Endothelial cell of umbilical vein (primary cell): ENCODE measurements around the gene TNFSF12. TPM values are rescaled to one million over a fixed set of nuclear protein-coding genes. Genes with fewer than 3 reads are reported as not detected.

Source experiments
- BruUV-seq: library from RNA; stranded (reverse); fragments of 400-500 nt; replicated peaks from 2 replicates; lab custom pipeline; 2021; lab: Mats Ljungman, UMichigan
- CTCF ChIA-PET: fragments of 300-600, 350-600 bp; sonication (Branson Sonifier 250); formaldehyde crosslinking; loops from one replicate; lab custom pipeline; 2021; ENCODE audit warnings: antibody characterized with exemption, inconsistent platforms; lab: Charles Lee
- POLR2A ChIA-PET: fragments of 300-600, 350-600 bp; sonication (Branson Sonifier 250); formaldehyde crosslinking; loops from one replicate; lab custom pipeline; 2021; ENCODE audit warnings: antibody characterized with exemption, inconsistent platforms; lab: Charles Lee
- DNase-seq: peaks from one replicate; pipeline ENCODE4 v3.0.0-alpha.2; 2011; ENCODE audit warnings: low read depth, low spot score
- FAIRE-seq: peaks from 2 replicates; lab custom pipeline; 2011; peaks lifted over from hg19 to GRCh38; lab: Jason Lieb, UNC
- H2AFZ ChIP-seq: 2 replicates; pipeline ENCODE4 v1.6.0; 2012; ENCODE audit warnings: low read depth, low read length, control low read depth, inconsistent platforms
- H3K27ac ChIP-seq: 2 replicates; pipeline ENCODE4 v1.5.1; 2011; ENCODE audit warnings: low read depth, mild to moderate bottlenecking, control low read depth, low read length, moderate library complexity; ENCODE audit not compliant: insufficient read depth
- H3K27me3 ChIP-seq, 2 experiments: 2 replicates each; pipeline versions ENCODE4 v1.6.0 to v1.6.1; 2011; ENCODE audit warnings: low read length in 2 of 2, mixed read lengths in 1 of 2; ENCODE audit not compliant: control insufficient read depth in 2 of 2, insufficient read depth in 2 of 2
- H3K36me3 ChIP-seq, 2 experiments: 2 replicates in 1 of 2; 3 replicates in 1 of 2; pipeline ENCODE4 v1.5.1; 2011; ENCODE audit warnings: low read length in 2 of 2, mild to moderate bottlenecking in 1 of 2, moderate library complexity in 1 of 2; ENCODE audit not compliant: control insufficient read depth in 2 of 2, insufficient read depth in 2 of 2; ENCODE audit errors: extremely low read depth in 1 of 2
- H3K4me1 ChIP-seq: 3 replicates; pipeline ENCODE4 v1.5.1; 2011; ENCODE audit warnings: mild to moderate bottlenecking, low read length; ENCODE audit not compliant: control insufficient read depth, insufficient read depth; ENCODE audit errors: extremely low read depth
- H3K4me2 ChIP-seq: 2 replicates; pipeline ENCODE4 v1.6.1; 2011; ENCODE audit warnings: low read length, control low read depth, mixed read lengths; ENCODE audit not compliant: insufficient read depth
- H3K4me3 ChIP-seq, 3 experiments: fragments of 200-600 bp in 1 of 3; sonication (generic), shearing (Covaris generic) in 1 of 3; replicated peaks in 1 of 3; 2 replicates each; pipeline ENCODE4 v1.5.1; 2011 to 2016; ENCODE audit warnings: control low read depth in 3 of 3, low read length in 3 of 3, mild to moderate bottlenecking in 2 of 3, inconsistent platforms in 1 of 3, low read depth in 1 of 3, moderate library complexity in 1 of 3; ENCODE audit not compliant: insufficient read depth in 1 of 3
- H3K79me2 ChIP-seq: 2 replicates; pipeline ENCODE4 v1.6.0; 2012; ENCODE audit warnings: low read length, inconsistent platforms; ENCODE audit not compliant: control insufficient read depth, insufficient read depth
- H3K9ac ChIP-seq: replicated peaks from 2 replicates; pipeline ENCODE3; 2011; ENCODE audit warnings: low read length, control low read depth; ENCODE audit not compliant: insufficient read depth; ENCODE audit errors: extremely low read depth
- H3K9me1 ChIP-seq: replicated peaks from 3 replicates; pipeline ENCODE4 v1.6.0; 2011; ENCODE audit warnings: mild to moderate bottlenecking, low read length; ENCODE audit not compliant: control insufficient read depth, insufficient read depth; ENCODE audit errors: extremely low read depth
- H3K9me3 ChIP-seq: replicated peaks from 2 replicates; pipeline ENCODE4 v1.5.1; 2012; ENCODE audit warnings: low read length, inconsistent platforms; ENCODE audit not compliant: control insufficient read depth, insufficient read depth
- H4K20me1 ChIP-seq: replicated peaks from 2 replicates; pipeline ENCODE3; 2011; ENCODE audit warnings: mild to moderate bottlenecking, low read length; ENCODE audit not compliant: control insufficient read depth, insufficient read depth; ENCODE audit errors: extremely low read depth
- CTCF ChIP-seq, 2 donors: IDR thresholded peaks; 1 replicate in 1 of 2; 2 replicates in 1 of 2; pipeline ENCODE4 v1.5.1; 2011; ENCODE audit warnings: low read length in 2 of 2, mild to moderate bottlenecking in 2 of 2, moderate library complexity in 2 of 2, control low read depth in 1 of 2, inconsistent platforms in 1 of 2, low read depth in 1 of 2; ENCODE audit not compliant: insufficient read depth in 1 of 2; ENCODE audit errors: extremely low read depth in 1 of 2
- EZH2 ChIP-seq: IDR thresholded peaks from 2 replicates; pipeline ENCODE4 v1.6.1; 2012; ENCODE audit warnings: borderline replicate concordance, low read depth, mild to moderate bottlenecking, moderate library complexity, low read length, inconsistent platforms; ENCODE audit not compliant: severe bottlenecking
- FOS ChIP-seq: IDR thresholded peaks from 2 replicates; pipeline ENCODE4 v1.6.1; 2011; ENCODE audit warnings: mild to moderate bottlenecking, low read length, moderate library complexity, borderline replicate concordance; ENCODE audit not compliant: insufficient read depth
- GATA2 ChIP-seq: IDR thresholded peaks from 2 replicates; pipeline ENCODE4 v1.7.0; 2011; ENCODE audit warnings: low read depth, mild to moderate bottlenecking, moderate library complexity, mixed read lengths, low read length; ENCODE audit not compliant: insufficient read length, insufficient read depth
- JUN ChIP-seq: IDR thresholded peaks from 2 replicates; pipeline ENCODE4 v1.6.1; 2011; ENCODE audit warnings: borderline replicate concordance, low read depth; ENCODE audit not compliant: insufficient read length, insufficient read depth
- MYC ChIP-seq: IDR thresholded peaks from one replicate; pipeline ENCODE4 v1.6.1; 2011; ENCODE audit warnings: mild to moderate bottlenecking, low read depth, low read length
- POLR2A ChIP-seq: IDR thresholded peaks from 2 replicates; pipeline ENCODE4 v1.6.1; 2012; ENCODE audit warnings: low read depth, mild to moderate bottlenecking, control low read depth, low read length
- POLR2AphosphoS5 ChIP-seq: IDR thresholded peaks from 2 replicates; pipeline ENCODE4 v1.6.1; 2012; ENCODE audit warnings: low read depth, mild to moderate bottlenecking, control low read depth, low read length, moderate library complexity; ENCODE audit not compliant: insufficient read depth
- dilution Hi-C: fragments of 300-500 bp; cut with MboI; formaldehyde crosslinking; loops from one replicate; pipeline ENCODE4 v1.15.0; 2019; ENCODE audit warnings: low sequenced_read_pairs; ENCODE audit not compliant: extremely low pct_ligation_motif_present
- intact Hi-C: fragments of 100-400 bp; cut with micrococcal nuclease; formaldehyde crosslinking; loops from one replicate; pipeline ENCODE4 v1.10.0; 2022
- polyA plus RNA-seq, 4 experiments: library from polyadenylated mRNA; depleted of rRNA in 3 of 4; stranded (reverse) in 3 of 4; unstranded in 1 of 4; fragments of >200 nt; gene quantifications; 2 replicates each; pipeline versions ENCODE4 v1.2.1 to v1.2.3, GENCODE V29; 2011 to 2012; ENCODE audit warnings: missing spikeins in 1 of 4
- total RNA-seq: library from RNA; stranded (reverse); gene quantifications from 2 replicates; pipeline ENCODE4 v1.2.3, GENCODE V29; 2021
- TF ChIP-seq, protein P1 (sequence below): IDR thresholded peaks from 2 replicates; pipeline ENCODE4 v1.6.1; 2011; ENCODE audit not compliant: insufficient read depth, insufficient read length

Gene TNFSF12
- total and polyA plus RNA-seq, 2 donors (not counting 3 experiments of a cell fraction or from before 2014, with no cell fraction given): 28.4 to 39.4 TPM

GRCh38 chr17:7588553-7589203 is 39.8 kb downstream of the TNFSF12 start:
- Histone ChIP-seq H3K9ac (no peak overlapping the region), H3K4me2 (peak overlapping the region; percentile 19), H2AFZ (no peak overlapping the region), H3K9me1 (no peaks in the 10 kb centered on the region), H3K9me3 (no peaks in the 10 kb centered on the region), H3K36me3 (peaks cover 7 to 35% of the 10 kb centered on the region in 2 experiments), H3K79me2 (peaks cover 16% of the 10 kb centered on the region), H3K27ac (no peak overlapping the region), H4K20me1 (no peaks in the 10 kb centered on the region), H3K27me3 (no peaks in the 10 kb centered on the region), H3K4me3 (no peak overlapping the region), H3K4me1 (peaks cover 18% of the 10 kb centered on the region)
- dilution Hi-C loops: no loop called here
- TF ChIP-seq POLR2A (no peak), POLR2AphosphoS5 (no peak), CTCF (IDR thresholded peaks at IDR 0.05; ENCODE audit: extremely low read depth in 1 of 2, insufficient read depth in 1 of 2, low read depth in 1 of 2, low read length in 2 of 2) (no peak), EZH2 (no peak), FOS (no peak), GATA2 (no peak), JUN (no peak), MYC (no peak)
- TF ChIP-seq, protein P1, sequence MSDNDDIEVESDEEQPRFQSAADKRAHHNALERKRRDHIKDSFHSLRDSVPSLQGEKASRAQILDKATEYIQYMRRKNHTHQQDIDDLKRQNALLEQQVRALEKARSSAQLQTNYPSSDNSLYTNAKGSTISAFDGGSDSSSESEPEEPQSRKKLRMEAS: no peak
- no TSS peak for BruUV-seq
- ChIA-PET CTCF (interaction anchor here (0.6 to 5.1 kb wide), 39 partner anchors 10 to 544 kb away, joined by 3 to 61 read pairs (median 5); partner anchors contain the start of genes CD68, FXR2, SENP3 and TMEM102), POLR2A (interaction anchor here (0.6 to 1.9 kb wide), 3 partner anchors 9 to 74 kb away, joined by 4 to 6 read pairs (median 5); partner anchors contain the start of gene CD68)
- intact Hi-C loops: loop anchor here (1.0 to 2.0 kb wide), 5 partner anchors 16 to 232 kb away; partner anchors contain the start of genes FXR2 and SENP3
- DNase-seq: no peak
- no peak for FAIRE-seq
